Aorta (tissue), 5 donors: ENCODE measurements around the gene RNASE2. TPM values are rescaled to one million over a fixed set of nuclear protein-coding genes. Genes with fewer than 3 reads are reported as not detected.
"Not testable (repeated sequence)": the region's sequence is repeated elsewhere in the genome, so short reads cannot be mapped to it uniquely, and the experiment has no call there.

Source experiments
- ATAC-seq: fragments of 200-7000 bp; cut with Tn5 transposase; one replicate; pipeline ENCODE4 v1.9.1; 2022; ENCODE audit warnings: moderate library complexity; ENCODE audit not compliant: low FRiP score
- DNase-seq, 2 donors: peaks; one replicate each; pipeline ENCODE4 v3.0.0-alpha.2; 2020
- H3K27ac ChIP-seq, 2 donors: one replicate each; pipeline ENCODE4 v1.5.1; 2013; ENCODE audit warnings: low read length in 2 of 2, mild to moderate bottlenecking in 2 of 2, moderate library complexity in 2 of 2, control low read depth in 1 of 2, inconsistent platforms in 1 of 2, low read depth in 1 of 2
- H3K27me3 ChIP-seq, 2 donors: one replicate each; pipeline ENCODE4 v1.6.1; 2013; ENCODE audit warnings: control low read depth in 1 of 2, low read length in 1 of 2, mild to moderate bottlenecking in 1 of 2, moderate library complexity in 1 of 2; ENCODE audit not compliant: insufficient read depth in 2 of 2, control insufficient read depth in 1 of 2
- H3K36me3 ChIP-seq, 2 donors: one replicate each; pipeline ENCODE4 v1.6.1; 2013; ENCODE audit warnings: control low read depth in 1 of 2, low read length in 1 of 2, mild to moderate bottlenecking in 1 of 2; ENCODE audit not compliant: insufficient read depth in 2 of 2, control insufficient read depth in 1 of 2
- H3K4me1 ChIP-seq, 2 donors: one replicate each; pipeline ENCODE4 v1.6.1; 2013; ENCODE audit warnings: low read length in 2 of 2, control low read depth in 1 of 2, mild to moderate bottlenecking in 1 of 2, moderate library complexity in 1 of 2; ENCODE audit not compliant: insufficient read depth in 2 of 2, control insufficient read depth in 1 of 2
- H3K4me3 ChIP-seq, 2 donors: one replicate each; pipeline ENCODE4 v1.5.1; 2013; ENCODE audit warnings: low read length in 2 of 2, control low read depth in 1 of 2, mild to moderate bottlenecking in 1 of 2
- H3K9me3 ChIP-seq: one replicate; pipeline ENCODE4 v1.6.1; 2013; ENCODE audit warnings: mild to moderate bottlenecking, low read length; ENCODE audit not compliant: control insufficient read depth
- WGBS, 2 donors: extraction: QIAGEN DNeasy Blood & Tissue Kit; methylation state at CpG; one replicate each; pipeline ENCODE4 v1.1.7; 2013; 5-methylcytosine and 5-hydroxymethylcytosine counted together
- intact Hi-C, 2 donors: fragments of 100-400 bp; cut with DNase I; formaldehyde crosslinking; loops; one replicate each; pipeline versions ENCODE4 v1.14.2 to v1.15.0; 2022
- long read RNA-seq, 2 donors: library from polyadenylated mRNA; unstranded; transcript quantifications; one replicate each; pipeline ENCODE4 v2.0.0, GENCODE V29; 2020 to 2021
- polyA plus RNA-seq, 2 donors: library from polyadenylated mRNA; stranded (reverse); fragments of 200-250 nt; gene quantifications; one replicate each; pipeline ENCODE4 v1.2.3, GENCODE V29; 2013
- total RNA-seq, 2 donors: library from RNA; stranded (reverse); fragmentation: NEBNext Ultra II Directional; extraction: Animal tissue kit (Norgen Biotek cat#: 25700); gene quantifications; one replicate each; pipeline ENCODE4 v1.2.1, GENCODE V29; 2021
- donor health status: healthy with polysubstance abuse.
- donor health status: Bipolar disorder and iron deficiency.
- donor health status: DM: no; HTN: no; CAD: no.
- donor health status: DM: no; HTN: no; CAD: no.
- donor health status: DM: yes; HTN: yes; CAD: no.

Gene RNASE2
- total RNA-seq (1 to 10 TPM; 4.5 to 5.8 TPM), polyA plus RNA-seq (1 to 10 TPM; 2.8 to 3.3 TPM)
- long read RNA-seq, donor 1: 0 reads
- long read RNA-seq, donor 2: 0 reads

GRCh38 chr14:20954736-20955537, at the start of gene RNASE2:
TSS of gene RNASE2 (plus strand) at chr14:20955487. CDS start at chr14:20955772, 285 bp downstream.
- 73% methylated on average over 4 of the region's 4 CpGs for WGBS, 2 donors
- H3K4me3 ChIP-seq, H3K27ac ChIP-seq, H3K9me3 ChIP-seq, intact Hi-C loops, H3K4me1 ChIP-seq, DNase-seq, ATAC-seq, H3K36me3 ChIP-seq, H3K27me3 ChIP-seq: not testable (repeated sequence)

DNA sequence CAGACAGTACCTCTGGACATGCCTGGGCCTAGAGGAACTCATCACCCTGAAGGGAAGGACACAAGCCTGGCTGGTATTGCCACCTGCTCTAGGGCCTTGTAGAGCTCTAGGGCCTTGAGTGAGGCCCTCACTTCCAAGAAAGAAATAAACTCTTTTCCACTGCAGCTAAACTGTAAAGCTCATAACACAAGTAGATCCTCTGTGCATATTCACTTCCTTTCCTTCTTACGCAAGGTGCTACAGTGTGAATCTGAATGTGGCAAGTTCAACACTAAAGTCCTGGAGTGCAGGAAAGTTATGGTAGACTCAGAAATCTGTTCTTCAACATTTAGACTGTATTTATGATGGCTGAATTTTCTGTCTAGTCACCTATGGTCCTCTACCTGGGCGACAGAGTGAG, 49.6 kb upstream of the RNASE2 start:
- intact Hi-C loops: no loop called here
- no peak for DNase-seq
- ATAC-seq: no peak
- Histone ChIP-seq H3K27ac (no peak overlapping the region), H3K9me3 (peaks cover 1% of the 10 kb centered on the region), H3K4me3 (no peak overlapping the region), H3K36me3 (no peaks in the 10 kb centered on the region), H3K27me3 (no peaks in the 10 kb centered on the region), H3K4me1 (no peaks in the 10 kb centered on the region)
- WGBS, 2 donors: 78 to 83% methylated on average over 2 of the region's 2 CpGs

GRCh38 chr14:20907214-20907613, 48.1 kb upstream of the RNASE2 start:
- no peak overlapping the region for H3K4me3 ChIP-seq
- DNase-seq: no peak
- no peak for ATAC-seq
- no peaks in the 10 kb centered on the region for H3K27me3 ChIP-seq
- H3K36me3 ChIP-seq: no peaks in the 10 kb centered on the region
- H3K9me3 ChIP-seq: peaks cover 1% of the 10 kb centered on the region
- intact Hi-C loops: no loop called here
- no peaks in the 10 kb centered on the region for H3K4me1 ChIP-seq
- 84 to 93% methylated on average over 1 of the region's 1 CpG for whole genome bisulfite sequencing, 2 donors
- H3K27ac ChIP-seq: no peak overlapping the region

- H3K27me3 ChIP-seq, H3K4me1 ChIP-seq, DNase-seq, H3K4me3 ChIP-seq, H3K36me3 ChIP-seq, H3K27ac ChIP-seq, ATAC-seq, intact Hi-C loops, H3K9me3 ChIP-seq: not testable (repeated sequence)
- 79 to 81% methylated on average over 14 of the region's 14 CpGs for WGBS, 2 donors
These were observed 44.5 kb upstream of the RNASE2 start for GRCh38 chr14:20910822-20911221.

DNA sequence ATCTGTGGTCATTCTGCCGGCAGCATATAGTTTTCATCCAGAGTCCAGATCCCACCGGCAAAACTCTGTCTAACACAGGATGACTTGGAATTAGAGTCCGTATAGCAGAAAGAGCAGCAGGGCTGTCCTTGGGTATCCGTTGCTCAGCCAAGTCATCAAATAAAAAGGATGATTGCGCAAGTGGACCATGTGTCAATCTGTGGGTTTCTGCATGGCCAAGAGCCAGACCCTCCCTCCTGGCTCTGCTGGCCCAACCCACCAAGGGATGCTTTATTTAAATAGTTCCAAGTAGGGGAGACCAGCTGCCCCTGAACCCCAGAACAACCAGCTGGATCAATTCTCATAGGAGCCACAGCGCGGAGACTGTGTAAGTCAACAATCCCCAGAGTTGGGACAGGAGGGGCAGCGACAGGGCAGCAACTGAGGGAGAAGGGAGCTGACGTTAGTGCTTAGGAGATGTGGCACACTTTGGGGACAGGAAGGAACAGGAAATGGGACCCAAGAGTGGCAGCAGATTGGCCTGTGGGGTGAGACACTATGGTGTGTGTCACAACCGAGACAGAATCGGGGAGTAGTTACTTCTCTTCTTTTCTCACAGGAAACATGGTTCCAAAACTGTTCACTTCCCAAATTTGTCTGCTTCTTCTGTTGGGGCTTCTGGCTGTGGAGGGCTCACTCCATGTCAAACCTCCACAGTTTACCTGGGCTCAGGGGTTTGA, 36.1 kb upstream of the RNASE2 start:
- peak in 1 of 2 donors; percentile 58 for DNase-seq
- 77 to 78% methylated on average over 11 of the region's 11 CpGs for WGBS, 2 donors
- intact Hi-C loops, H3K36me3 ChIP-seq, ATAC-seq, H3K4me3 ChIP-seq, H3K27ac ChIP-seq, H3K27me3 ChIP-seq, H3K4me1 ChIP-seq, H3K9me3 ChIP-seq: not testable (repeated sequence)

DNA sequence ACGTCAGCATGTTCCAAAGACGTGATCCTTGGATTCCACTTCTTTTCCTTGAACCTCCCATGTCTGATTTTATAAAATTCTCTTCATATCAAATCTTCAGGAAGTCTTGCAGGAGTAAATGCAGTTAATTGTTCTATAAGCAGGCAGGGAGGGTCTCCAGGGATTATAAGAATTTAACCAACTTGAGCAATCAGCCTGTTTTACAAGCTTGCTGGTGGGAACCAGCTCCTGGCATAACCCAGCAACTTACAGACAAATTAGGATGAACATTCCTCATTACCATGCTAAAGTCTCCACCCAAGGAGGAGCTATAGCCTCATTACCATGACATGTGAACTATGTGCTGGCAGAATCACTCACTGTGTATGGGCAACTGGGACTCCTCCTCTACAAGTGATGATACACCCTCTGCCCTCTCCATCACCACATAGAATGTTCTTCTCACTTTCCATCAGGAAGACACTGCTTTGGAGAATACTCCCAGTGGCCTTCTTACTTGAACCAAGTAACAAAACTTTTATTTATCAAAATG, 31.5 kb upstream of the RNASE2 start:
- H3K4me1 ChIP-seq, H3K36me3 ChIP-seq, H3K27ac ChIP-seq, intact Hi-C loops, DNase-seq, H3K9me3 ChIP-seq, H3K27me3 ChIP-seq, H3K4me3 ChIP-seq, ATAC-seq: not testable (repeated sequence)
- WGBS, 2 donors: 24 to 25% methylated on average over 2 of the region's 2 CpGs

DNA sequence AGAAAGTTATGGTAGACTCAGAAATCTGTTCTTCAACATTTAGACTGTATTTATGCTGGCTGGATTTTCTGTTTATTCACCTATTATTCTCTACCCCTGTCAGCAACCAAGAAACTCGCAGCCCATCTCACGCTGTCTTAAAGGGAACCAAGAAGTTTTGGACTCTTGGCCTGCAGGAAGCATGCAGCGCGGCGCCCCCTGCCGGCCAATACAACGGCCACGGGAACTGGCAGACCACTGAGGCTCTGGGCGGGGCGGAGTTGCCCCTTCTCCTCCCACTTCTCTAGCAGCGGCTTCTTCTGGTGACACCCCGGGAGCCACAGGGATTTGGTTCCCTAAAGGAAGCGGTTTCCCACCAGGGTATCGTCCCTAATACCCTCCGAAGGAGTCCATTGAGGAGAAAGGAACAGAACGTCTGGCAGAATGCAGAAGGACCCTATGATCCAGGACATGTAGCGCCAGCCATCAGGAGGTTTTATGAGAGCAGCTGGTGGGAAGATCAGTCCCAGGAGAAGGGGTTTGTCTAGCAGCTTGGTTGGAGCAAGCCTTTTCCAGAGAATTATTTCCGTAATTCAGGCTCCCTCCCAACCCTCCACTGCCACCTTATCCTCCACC, 21.0 kb upstream of the RNASE2 start:
- 19 to 21% methylated on average over 18 of the region's 18 CpGs for WGBS, 2 donors
- H3K9me3 ChIP-seq: no peaks in the 10 kb centered on the region
- H3K36me3 ChIP-seq: no peaks in the 10 kb centered on the region
- H3K4me3 ChIP-seq: no peak overlapping the region
- peak in 1 of 2 donors; percentile 79 for DNase-seq
- H3K27me3 ChIP-seq: no peaks in the 10 kb centered on the region
- intact Hi-C loops: no loop called here
- H3K4me1 ChIP-seq: no peaks in the 10 kb centered on the region
- no peak for ATAC-seq
- H3K27ac ChIP-seq: no peak overlapping the region

DNA sequence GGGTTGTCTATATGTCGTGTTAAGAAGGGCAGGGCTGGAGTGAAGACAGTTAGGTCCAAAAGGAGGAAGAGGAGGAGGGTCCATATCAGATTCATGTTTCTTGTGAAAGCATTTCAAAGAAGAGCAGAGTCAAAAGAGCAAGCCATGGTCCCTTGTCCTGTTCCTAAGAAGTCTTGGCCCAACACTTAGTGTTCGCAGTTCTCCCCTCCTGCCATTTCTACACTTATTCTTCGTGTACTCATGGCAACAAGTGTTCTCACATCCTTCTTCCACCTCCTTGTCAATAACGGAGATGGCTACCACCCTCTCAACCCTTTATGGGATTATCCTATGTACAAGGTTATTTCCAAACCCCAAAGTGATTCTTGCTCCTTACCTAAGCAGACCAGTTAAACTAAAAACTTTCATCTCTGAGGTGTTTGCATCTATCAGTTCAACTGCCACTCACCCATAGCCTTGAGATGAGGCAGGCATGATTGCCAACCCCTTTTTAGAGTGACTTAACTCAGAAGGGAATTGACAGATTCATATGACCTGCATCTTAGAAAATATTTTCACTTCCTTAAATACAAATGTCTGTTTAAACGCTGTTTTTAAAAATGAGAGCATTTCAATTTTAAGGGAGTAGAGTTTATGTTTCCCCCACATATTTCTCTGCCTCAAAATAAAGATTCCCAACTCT, 19.8 kb upstream of the RNASE2 start:
- Histone ChIP-seq H3K27ac (no peak overlapping the region), H3K27me3 (no peaks in the 10 kb centered on the region), H3K4me3 (no peak overlapping the region), H3K36me3 (no peaks in the 10 kb centered on the region), H3K9me3 (no peaks in the 10 kb centered on the region), H3K4me1 (no peaks in the 10 kb centered on the region)
- DNase-seq (no peak), ATAC-seq (no peak)
- WGBS, 2 donors: 82% methylated on average over 5 of the region's 5 CpGs
- intact Hi-C loops: no loop called here
